Keratinocyte (primary cell): ENCODE measurements around the gene CHST8. TPM values are rescaled to one million over a fixed set of nuclear protein-coding genes. Genes with fewer than 3 reads are reported as not detected.
A peak's percentile ranks its signal among the peaks of the same experiment; 100 is the strongest.

ENCODE experiments used
- DNase-seq: peaks from one replicate; pipeline ENCODE4 v3.0.0-alpha.2; 2011; ENCODE audit warnings: low read depth, missing footprints, low spot score
- FAIRE-seq: peaks from 2 replicates; lab custom pipeline; 2011; peaks lifted over from hg19 to GRCh38; lab: Jason Lieb, UNC
- H2AFZ ChIP-seq: 2 replicates; pipeline ENCODE4 v1.6.0; 2012; ENCODE audit warnings: low read length, control low read depth, inconsistent platforms; ENCODE audit not compliant: control insufficient read depth
- H3K27ac ChIP-seq: 2 replicates; pipeline ENCODE4 v1.5.1; 2011; ENCODE audit warnings: low read length; ENCODE audit not compliant: control insufficient read depth, insufficient read depth
- H3K27me3 ChIP-seq: 3 replicates; pipeline ENCODE4 v1.6.0; 2011; ENCODE audit warnings: low read length; ENCODE audit not compliant: control insufficient read depth, insufficient read depth; ENCODE audit errors: extremely low read depth
- H3K36me3 ChIP-seq, 2 experiments: 2 replicates in 1 of 2; 3 replicates in 1 of 2; pipeline ENCODE4 v1.5.1; 2011; ENCODE audit warnings: low read length in 2 of 2, mild to moderate bottlenecking in 1 of 2; ENCODE audit not compliant: control insufficient read depth in 2 of 2, insufficient read depth in 2 of 2; ENCODE audit errors: extremely low read depth in 1 of 2
- H3K4me1 ChIP-seq: 3 replicates; pipeline ENCODE4 v1.5.1; 2011; ENCODE audit warnings: low read length; ENCODE audit not compliant: control insufficient read depth, insufficient read depth; ENCODE audit errors: extremely low read depth
- H3K4me2 ChIP-seq: 3 replicates; pipeline ENCODE4 v1.6.0; 2011; ENCODE audit warnings: low read depth, low read length; ENCODE audit not compliant: control insufficient read depth, insufficient read depth; ENCODE audit errors: extremely low read depth
- H3K4me3 ChIP-seq, 3 experiments: fragments of 200-600 bp in 1 of 3; sonication (generic) in 1 of 3; 2 replicates in 2 of 3; 3 replicates in 1 of 3; pipeline ENCODE4 v1.5.1; 2011 to 2016; ENCODE audit warnings: low read length in 3 of 3, mild to moderate bottlenecking in 3 of 3, control low read depth in 2 of 3, inconsistent platforms in 1 of 3, low read depth in 1 of 3, mixed read lengths in 1 of 3, mixed run types in 1 of 3, moderate library complexity in 1 of 3; ENCODE audit not compliant: control insufficient read depth in 2 of 3, insufficient read depth in 2 of 3; ENCODE audit errors: extremely low read depth in 1 of 3
- H3K79me2 ChIP-seq: 2 replicates; pipeline ENCODE4 v1.6.0; 2012; ENCODE audit warnings: low read length; ENCODE audit not compliant: control insufficient read depth, insufficient read depth
- H3K9ac ChIP-seq: 3 replicates; pipeline ENCODE4 v1.6.0; 2011; ENCODE audit warnings: low read length; ENCODE audit not compliant: control insufficient read depth, insufficient read depth; ENCODE audit errors: extremely low read depth
- H3K9me1 ChIP-seq: 3 replicates; pipeline ENCODE4 v1.6.0; 2011; ENCODE audit warnings: low read length; ENCODE audit not compliant: control insufficient read depth, insufficient read depth; ENCODE audit errors: extremely low read depth
- H3K9me3 ChIP-seq: 2 replicates; pipeline ENCODE4 v1.5.1; 2012; ENCODE audit warnings: low read depth, low read length; ENCODE audit not compliant: control insufficient read depth
- H4K20me1 ChIP-seq: 3 replicates; pipeline ENCODE4 v1.6.0; 2011; ENCODE audit warnings: low read length; ENCODE audit not compliant: control insufficient read depth, insufficient read depth; ENCODE audit errors: extremely low read depth
- CTCF ChIP-seq, 3 experiments: IDR thresholded peaks in 1 of 3; conservative IDR thresholded peaks in 1 of 3; optimal IDR thresholded peaks in 1 of 3; 2 replicates in 2 of 3; 3 replicates in 1 of 3; pipeline versions ENCODE3 to v1.5.1; 2011; ENCODE audit warnings: low read length in 3 of 3, mild to moderate bottlenecking in 3 of 3, moderate library complexity in 2 of 3, control low read depth in 1 of 3, inconsistent platforms in 1 of 3; ENCODE audit not compliant: insufficient read depth in 2 of 3; ENCODE audit errors: extremely low read depth in 1 of 3
- EZH2 ChIP-seq: IDR thresholded peaks from one replicate; pipeline ENCODE4 v1.6.1; 2012; ENCODE audit warnings: inconsistent platforms, mild to moderate bottlenecking, low read length, moderate library complexity
- dilution Hi-C: fragments of 300-500 bp; cut with MboI; formaldehyde crosslinking; loops from one replicate; pipeline ENCODE4 v1.7.0; 2020; ENCODE audit warnings: low sequenced_read_pairs; ENCODE audit not compliant: extremely low pct_ligation_motif_present
- polyA plus RNA-seq, 5 experiments: library from polyadenylated mRNA; depleted of rRNA in 3 of 5; stranded (reverse) in 3 of 5; stranded (forward) in 1 of 5; unstranded in 1 of 5; fragments of >200 nt; gene quantifications; 1 replicate in 1 of 5; 2 replicates in 3 of 5; 3 replicates in 1 of 5; pipeline versions ENCODE4 v1.2.1 to v1.2.3, GENCODE V29; 2011 to 2012; ENCODE audit warnings: missing spikeins in 2 of 5, low read depth in 1 of 5, low replicate concordance in 1 of 5

Gene CHST8
- polyA plus RNA-seq, 1 donor (not counting 4 experiments of a cell fraction or from before 2014, with no cell fraction given), result not detected

DNA sequence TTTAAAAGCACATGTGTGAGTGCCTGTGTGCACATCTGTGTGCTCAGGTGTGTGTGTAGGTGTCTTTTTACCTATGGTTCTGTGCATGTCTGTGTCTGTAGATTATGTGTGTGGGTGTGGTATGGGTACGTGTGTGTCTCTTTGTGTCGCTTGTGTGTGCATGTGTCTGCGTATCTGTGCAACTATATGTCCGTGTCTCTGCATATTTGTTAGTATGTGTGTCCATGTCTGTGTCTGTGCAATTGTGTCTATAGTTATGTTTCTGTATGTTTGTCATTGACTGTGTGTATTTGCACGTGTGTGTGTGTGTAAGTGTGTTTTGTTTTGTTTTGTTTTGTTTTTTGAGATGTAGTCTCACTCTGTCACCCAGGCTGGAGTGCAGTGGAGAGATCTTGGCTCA, 167.6 kb downstream of the CHST8 start:
- H4K20me1 ChIP-seq, result no peaks in the 10 kb centered on the region
- no peak overlapping the region for H3K27ac ChIP-seq
- no peaks in the 10 kb centered on the region for H3K9me3 ChIP-seq
- H3K36me3 ChIP-seq, result no peaks in the 10 kb centered on the region
- H3K4me1 ChIP-seq, result peaks cover 5% of the 10 kb centered on the region
- no peak overlapping the region for H3K9ac ChIP-seq
- no peak overlapping the region for H3K4me2 ChIP-seq
- no peaks in the 10 kb centered on the region for H3K79me2 ChIP-seq
- FAIRE-seq (no peak), DNase-seq (no peak)
- no peak overlapping the region for H3K4me3 ChIP-seq
- TF ChIP-seq CTCF (optimal IDR thresholded peaks at IDR 0.05 in 1 of 3, IDR thresholded peaks at IDR 0.05 in 1 of 3, conservative IDR thresholded peaks at IDR 0.05 in 1 of 3; ENCODE audit: extremely low read depth in 1 of 3, insufficient read depth in 2 of 3, low read length in 3 of 3) (no peak), EZH2 (no peak)
- no peak overlapping the region for H2AFZ ChIP-seq
- H3K9me1 ChIP-seq, result no peaks in the 10 kb centered on the region
- H3K27me3 ChIP-seq, result peaks cover 4% of the 10 kb centered on the region
- dilution Hi-C loops, result no loop called here

DNA sequence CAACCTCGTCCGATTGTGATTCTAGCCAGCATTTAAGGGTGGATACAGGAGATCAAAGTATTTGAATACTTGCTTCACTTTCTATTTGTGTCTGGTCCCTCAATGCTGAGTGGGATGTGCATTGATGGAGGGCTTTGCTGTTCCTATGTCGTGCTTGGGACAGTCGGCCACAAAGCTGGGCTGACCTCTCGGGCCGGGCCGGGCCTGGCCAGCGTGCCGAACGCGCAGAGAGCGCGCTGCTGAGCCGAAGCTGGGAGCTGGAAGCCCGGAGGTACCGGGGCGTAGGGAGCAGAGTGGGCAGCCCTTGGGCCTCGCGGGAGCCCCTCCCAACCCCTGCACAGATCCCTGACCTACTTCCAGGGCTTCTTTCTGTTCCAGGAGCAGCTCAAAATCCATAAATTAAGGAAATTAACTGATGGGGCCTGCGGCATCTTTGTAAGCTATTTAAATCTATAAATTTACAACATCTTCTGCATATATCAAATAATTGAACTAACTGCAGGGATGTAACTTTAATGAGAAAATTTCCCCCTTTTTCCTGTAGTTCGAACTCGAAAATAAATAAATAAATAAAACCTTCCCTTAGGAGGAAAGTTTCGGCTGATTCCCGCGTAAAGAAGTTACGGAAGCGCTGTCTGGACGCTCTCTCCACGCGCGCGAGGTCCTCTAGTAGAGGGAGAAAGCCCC, 173.1 kb downstream of the CHST8 start:
- Histone ChIP-seq H3K4me2 (peak overlapping the region; percentile 66), H3K9ac (peak overlapping the region; percentile 81), H3K4me1 (peaks cover 4% of the 10 kb centered on the region), H2AFZ (peak overlapping the region; percentile 15), H3K27me3 (peaks cover 4% of the 10 kb centered on the region), H3K9me3 (no peaks in the 10 kb centered on the region), H3K36me3 (no peaks in the 10 kb centered on the region), H3K9me1 (no peaks in the 10 kb centered on the region), H3K27ac (peak overlapping the region; percentile 26), H3K4me3 (peak overlapping the region; percentile 65 to 75 (median 66)), H4K20me1 (no peaks in the 10 kb centered on the region), H3K79me2 (no peaks in the 10 kb centered on the region)
- DNase-seq, result no peak
- no peak for TF ChIP-seq EZH2
- dilution Hi-C loops, result no loop called here
- no peak for FAIRE-seq
